GM18507 (cell line): ENCODE results near the gene NOL4L.

Experiments
- DNase-seq: peaks from one replicate; pipeline ENCODE4 v3.0.0; 2011; ENCODE audit warnings: low read depth; ENCODE audit not compliant: insufficient read length; ENCODE audit errors: extremely low spot score
- FAIRE-seq: peaks from 2 replicates; lab custom pipeline; 2011; peaks lifted over from hg19 to GRCh38; lab: Jason Lieb, UNC

NOL4L gene

DNA sequence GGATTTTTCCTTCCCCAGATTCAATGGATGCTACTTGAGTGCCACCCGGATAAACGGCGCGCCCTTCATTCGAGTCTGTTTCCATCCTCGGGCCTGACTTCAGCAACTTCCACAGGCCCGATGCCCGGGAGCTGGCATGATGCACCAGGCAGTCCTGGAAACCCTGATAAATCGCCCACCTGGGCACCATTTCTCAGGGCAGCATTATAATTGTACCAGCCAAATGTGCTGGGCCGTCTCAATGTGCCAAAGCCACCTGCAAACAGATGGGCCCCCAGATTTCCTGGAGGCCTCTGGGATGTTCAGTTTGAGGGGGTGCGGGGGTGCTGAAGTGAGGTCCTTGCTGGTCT, 65.8 kb downstream of the NOL4L start:
- FAIRE-seq (no peak), DNase-seq (no peak)

DNA sequence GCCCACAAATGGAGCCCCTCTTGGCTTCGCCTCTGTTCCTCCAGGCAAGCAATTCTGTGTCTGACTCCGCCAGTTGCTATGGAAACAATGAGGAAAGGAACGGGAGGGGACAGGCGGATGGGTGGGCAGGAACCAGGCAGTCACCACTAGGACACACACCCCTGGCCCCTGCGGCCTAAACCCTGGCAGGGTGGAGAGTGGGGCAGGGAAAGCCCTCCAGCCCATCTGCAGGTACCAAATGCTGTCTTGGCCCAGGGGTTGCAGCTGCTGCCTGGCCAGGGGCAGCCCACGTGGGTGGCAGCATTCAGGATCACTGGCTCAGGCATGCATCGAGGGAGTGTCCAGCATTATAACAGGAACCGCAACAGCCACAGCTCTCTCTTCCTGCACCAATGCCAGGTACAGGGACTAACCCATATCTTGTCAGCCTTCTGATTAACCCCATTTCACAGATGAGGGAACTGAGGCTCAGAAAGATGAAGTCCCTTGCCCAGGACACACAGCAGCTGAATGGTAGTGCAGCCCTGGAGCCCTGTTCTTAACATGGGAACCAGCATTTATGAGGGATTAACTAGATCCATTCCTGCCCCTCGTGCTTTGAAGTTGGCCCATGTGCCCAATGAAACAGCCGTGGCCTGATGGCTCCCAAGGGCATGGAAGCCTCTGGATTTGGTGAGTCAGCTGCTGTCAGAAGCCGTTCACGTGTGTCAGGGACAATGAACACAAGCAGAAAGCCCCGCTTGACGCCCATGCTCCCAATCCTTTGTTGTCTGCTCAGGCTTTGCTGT, 66.3 kb downstream of the NOL4L start:
- DNase-seq, result no peak
- FAIRE-seq, result no peak

DNA sequence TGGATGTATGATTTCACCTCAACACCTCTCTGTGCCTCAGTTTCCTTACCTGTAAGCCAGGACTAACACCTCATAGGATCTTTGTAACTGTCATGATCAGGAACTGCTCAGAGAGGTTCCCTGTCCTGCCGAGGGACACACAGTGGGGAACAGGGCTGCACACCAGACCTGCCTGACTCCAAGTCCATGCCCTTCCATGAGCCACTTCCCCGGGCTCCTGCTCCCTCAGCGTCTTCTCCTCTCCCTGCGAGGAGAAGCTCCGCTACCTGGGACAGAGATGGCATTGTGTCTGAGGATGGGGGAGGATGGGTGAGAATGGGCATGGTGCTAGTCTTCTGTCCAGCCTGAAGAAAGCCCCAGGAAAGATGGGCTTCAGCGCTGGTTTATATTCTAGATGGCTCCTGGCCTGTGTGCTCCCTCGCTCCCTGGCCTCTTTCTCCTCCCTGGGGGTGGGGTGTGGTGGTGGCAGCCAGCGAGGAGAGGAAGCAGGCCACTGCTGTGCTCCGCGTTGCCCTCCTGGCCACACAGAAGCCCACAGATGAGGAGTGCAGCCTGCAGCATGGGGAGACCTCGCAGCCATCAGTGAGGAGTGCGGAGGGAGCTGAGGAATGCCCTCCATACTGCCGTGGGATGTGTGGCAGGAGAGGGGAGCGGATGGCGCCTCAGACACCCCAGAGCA, 67.1 kb downstream of the NOL4L start:
- no peak for FAIRE-seq
- DNase-seq, result no peak

DNA sequence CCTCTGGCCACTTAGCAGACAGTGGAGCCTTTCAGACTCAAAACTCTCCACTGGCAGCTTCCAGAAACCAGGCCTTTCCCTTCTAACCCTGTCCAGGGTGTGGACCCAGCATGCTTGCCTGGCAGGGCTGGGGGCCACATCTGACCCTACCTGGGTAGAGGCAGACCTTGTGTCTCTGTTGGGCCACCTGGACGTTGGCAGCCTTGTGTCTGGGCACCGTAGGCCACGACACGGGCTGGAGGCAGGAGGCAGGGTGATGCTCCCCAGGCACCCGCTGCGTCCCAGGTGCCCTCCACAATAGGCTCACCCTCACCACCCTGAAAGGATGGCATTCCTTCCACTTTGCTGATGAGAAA, 67.6 kb downstream of the NOL4L start:
- FAIRE-seq, result no peak
- DNase-seq, result no peak

DNA sequence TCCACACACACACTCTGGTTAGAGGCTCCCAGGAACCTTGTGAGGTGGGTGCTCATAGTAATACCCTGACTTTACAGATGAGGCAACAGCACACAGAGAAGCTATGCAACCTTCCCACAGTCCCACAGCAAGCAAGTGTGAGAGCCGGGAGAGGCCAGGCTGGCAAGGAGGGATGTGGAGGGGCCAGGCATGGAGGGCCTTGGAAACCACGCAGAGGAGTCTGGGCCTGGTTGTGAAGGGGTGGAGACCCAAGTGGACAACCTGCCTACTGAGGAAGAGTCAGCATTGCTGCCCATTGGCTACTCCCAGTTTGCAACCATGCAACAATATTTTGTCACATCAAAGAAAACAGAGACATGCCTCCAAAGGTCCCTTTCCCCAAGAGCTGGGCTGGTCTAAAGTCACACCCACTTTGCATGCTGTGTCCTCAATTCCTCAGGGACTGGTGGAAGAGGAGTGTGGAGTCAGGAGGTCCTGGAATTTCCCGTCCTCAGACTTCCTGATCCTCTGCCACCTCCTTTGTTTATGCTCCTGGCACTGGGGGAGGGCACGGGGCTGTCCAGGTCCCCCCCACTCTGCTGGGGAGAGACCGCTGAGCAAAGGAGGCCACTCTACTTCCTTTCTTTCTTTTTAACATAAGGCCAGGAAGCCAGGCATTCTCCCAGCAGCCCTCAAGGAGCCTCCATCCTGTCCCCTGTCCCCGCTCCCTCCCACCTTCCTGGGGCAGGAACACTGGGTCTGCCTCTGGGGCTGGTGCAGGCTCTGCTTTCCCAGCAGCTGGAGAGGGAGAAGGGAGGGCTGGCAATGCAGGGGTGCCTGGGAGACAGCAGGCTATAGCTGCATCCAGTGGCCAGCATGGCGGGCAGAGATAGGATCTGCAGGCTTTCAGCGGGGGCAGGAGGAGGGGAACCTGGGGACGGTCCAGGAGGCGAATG, 68.3 kb downstream of the NOL4L start:
- no peak for FAIRE-seq
- no peak for DNase-seq

DNA sequence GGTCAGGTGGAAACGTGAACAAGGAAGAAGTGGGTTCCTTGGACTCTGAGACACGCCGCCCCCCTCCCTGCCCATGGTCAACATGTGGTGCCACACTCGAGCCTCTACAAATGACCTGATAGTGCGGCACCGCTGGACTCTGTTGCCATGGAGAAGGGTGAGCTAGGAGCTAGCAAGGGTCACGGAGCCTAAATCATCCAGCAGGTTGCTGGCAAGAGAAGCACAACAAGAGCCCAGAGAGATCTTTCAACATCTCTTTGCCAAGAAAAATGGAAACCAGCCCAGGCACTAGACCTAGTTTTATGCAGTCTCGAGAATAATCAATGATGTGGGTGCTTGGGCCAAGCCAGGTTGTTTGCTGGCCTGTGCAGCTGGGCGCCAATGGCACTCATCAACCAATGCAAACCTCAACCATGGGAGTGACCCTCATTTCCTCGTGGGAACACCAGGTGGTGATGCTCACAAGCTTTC, 69.5 kb downstream of the NOL4L start:
- no peak for FAIRE-seq
- no peak for DNase-seq

DNA sequence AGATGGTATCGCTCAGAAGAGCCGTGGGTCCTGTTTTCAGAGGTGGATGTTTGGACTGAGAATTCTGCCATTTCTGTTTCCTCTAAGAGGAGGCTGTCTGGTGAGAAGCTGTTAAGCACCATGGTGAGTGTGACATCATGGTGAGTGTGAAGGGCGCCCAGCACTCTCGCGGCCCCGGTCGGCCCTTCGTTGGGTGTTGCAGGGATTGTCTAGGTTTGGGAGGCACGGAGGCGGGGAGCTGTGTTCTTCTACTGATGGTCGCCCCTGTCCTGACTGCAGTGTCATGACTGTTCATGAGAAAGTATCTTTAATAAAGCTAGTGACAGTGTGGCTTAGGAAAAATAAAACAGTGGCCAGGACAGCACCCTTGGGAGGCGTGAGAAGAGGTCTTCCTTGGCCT, 70.4 kb downstream of the NOL4L start:
- DNase-seq, result no peak
- no peak for FAIRE-seq

DNA sequence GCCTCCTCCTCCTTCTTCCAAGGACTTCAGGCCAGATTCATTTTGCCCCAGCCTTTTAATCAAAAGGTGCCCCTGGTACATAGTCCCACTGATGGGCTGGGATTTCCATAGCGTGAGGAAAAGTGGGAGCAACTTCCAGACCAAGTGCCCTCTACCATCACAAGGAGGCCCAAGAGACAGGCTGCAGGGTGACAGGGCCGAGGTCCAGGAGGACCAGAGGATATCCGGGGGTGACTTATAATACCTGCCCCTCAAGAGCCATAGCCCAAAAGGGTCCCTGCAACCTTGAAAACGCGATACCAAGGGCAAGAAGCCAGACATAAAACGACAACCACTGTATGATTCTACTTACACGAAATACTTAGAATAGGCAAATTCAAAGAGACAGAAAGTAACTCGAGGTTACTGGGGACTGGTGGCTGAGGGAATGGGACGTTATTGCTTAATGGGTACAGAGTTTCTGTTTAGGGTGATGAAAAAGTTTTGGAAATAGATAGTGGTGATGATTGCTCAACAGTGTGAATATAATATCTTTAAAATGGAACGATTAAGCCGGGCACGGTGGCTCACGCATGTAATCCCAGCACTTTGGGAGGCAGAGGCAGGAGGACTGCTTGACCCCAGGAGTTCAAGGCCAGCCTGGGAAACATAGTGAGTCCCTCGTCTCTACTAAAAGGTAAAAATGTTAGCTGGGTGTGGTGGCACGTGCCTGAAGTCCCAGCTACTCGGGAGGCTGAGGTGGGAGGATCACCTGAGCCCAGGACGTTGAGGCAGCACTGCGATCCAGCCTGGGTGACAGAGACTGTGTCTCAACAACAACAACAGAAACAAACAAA, 71.9 kb downstream of the NOL4L start:
- DNase-seq, result no peak
- no peak for FAIRE-seq

DNA sequence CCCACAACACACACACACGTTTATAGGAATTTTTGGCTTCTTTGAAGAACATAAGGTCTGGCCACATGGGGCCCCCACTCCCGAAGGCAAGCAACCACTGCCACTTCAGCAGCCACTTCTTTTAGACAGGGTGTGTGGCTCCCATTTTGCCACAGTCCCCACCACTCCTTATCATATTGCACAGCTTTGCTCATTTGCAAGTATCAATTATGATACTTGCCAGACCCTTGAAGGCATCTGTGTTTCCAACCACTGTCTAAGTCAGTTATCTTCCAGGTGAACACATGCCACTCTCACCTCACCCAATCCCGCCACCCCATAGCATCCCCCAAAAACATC, 73.1 kb downstream of the NOL4L start:
- no peak for FAIRE-seq
- DNase-seq, result no peak

DNA sequence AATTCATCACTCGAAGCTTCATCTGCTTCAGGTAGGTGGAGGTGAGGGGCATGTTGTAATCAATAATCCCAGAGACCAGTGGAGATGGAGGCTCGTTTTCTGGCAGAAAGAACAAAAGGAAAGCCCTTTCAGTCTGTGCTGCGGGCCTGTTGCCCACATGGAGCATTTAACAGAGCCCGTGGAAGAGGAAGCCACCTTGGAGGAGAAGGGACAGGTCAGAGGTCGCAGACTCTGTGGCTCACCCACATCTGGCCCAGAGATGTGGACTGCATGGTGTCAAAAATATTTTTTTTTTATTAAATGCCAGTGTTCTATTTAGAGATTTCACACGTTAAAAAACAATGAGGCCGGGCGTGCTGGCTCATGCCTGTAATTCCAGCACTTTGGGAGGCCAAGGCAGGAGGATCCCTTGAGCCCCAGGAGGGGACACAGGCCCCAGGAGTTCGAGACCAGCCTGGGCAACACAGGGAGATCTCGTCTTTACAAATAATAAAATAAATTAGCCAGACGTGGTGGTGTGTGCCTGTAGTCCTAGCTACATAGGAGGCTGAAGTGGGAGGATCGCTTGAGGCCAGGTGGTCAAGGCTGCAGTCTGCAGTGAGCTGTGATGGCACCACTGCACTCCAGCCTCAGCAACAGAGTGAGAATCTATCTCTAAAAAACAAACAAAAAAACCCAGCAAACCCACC, 73.6 kb downstream of the NOL4L start:
- no peak for DNase-seq
- FAIRE-seq, result no peak

DNA sequence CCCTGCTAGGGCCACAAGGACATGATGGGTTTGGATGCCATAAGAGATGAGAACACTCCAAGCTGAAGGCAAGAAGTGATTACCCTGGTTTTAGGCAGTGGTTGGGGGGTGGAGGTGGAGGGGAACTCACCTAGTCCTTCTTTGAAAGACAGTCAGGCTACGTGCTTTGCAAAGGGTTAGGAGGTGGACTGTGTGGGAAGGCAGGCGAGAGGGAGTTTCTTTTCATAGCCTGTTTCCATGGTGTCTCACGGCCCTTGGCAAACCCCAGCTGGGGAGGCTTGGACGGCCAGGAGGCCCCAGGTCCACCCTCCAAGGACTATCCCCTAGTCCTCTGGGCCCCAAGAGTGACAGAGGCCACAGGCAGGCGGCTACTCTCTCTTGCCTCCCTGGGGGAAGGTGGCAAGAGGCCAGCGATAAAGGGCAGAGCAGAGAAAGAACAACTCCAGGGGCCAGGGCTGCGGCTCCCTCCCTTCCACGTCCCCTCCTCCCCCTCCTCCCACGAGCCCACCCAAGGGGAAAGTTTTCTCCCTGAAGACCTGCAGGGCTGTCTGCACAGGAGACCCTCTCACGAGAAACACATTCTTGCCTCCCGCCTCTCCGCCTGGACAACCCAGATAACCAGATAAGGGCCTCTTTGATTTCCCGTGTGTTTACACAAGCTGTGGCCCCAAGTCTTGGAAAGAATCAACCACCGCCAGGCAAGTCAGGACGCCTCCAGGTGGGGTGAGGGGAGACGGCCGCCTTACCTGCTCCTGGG, 74.4 kb downstream of the NOL4L start:
- no peak for FAIRE-seq
- DNase-seq, result no peak

DNA sequence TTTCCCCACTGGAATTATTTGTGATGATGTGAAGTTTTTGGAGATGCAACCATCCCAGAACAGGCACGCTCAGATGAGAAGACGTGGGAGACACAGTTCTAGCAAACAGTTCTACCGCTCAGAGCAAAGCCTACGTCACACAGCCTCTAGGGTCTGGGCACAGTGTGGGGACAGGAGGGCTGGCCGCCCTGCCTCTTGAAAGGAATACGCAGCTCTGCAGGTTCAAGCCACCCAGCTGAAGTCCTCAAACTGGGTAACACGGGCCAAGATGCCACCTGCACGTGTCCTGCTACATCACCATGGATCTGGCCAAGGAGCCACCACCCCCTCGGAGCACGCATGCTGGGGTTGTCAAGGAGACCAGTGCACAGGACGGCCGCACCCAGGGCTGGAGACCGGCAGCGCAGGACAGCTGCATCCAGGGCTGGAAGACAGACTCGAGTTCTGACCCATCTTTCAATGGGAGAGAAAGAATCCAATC, 75.0 kb downstream of the NOL4L start:
- FAIRE-seq, result no peak
- DNase-seq, result no peak

DNA sequence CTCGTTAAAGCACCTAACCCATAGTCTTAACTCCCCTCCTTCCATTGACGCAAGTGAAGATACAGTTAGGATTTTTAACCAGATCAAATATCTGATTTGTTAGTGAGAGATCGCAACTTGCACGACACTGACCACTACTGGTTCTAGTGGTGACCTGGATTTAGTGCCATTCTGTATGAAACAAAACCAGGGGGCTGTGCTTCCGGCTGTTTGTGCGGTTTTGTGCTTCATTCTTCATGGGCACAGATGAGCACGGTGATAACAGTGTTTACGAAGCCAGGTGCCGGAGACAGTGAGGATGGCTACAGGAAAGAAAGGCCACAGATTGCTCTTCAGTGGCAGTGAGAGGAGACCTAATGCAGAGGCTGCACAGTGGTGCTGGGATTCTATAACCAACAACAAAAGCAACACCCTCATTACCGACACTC, 75.5 kb downstream of the NOL4L start:
- FAIRE-seq, result no peak
- DNase-seq, result no peak

DNA sequence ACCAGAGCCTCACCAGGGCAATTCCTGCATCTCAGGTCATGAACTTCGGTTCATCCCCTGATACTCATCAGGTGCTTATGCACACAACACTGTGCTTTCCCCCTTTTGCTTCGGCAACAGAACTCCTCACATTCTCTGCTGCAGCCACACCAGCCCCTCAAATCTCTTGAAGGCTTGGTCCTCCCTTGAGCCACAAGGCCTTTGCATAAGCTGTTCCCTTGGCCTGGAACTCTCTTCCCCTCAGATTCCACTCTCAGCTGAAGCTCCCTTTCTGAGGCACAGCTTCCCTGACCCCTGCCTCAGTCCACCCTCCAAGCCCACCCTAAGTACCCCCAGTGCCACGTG, 76.4 kb downstream of the NOL4L start:
- DNase-seq (no peak), FAIRE-seq (no peak)

DNA sequence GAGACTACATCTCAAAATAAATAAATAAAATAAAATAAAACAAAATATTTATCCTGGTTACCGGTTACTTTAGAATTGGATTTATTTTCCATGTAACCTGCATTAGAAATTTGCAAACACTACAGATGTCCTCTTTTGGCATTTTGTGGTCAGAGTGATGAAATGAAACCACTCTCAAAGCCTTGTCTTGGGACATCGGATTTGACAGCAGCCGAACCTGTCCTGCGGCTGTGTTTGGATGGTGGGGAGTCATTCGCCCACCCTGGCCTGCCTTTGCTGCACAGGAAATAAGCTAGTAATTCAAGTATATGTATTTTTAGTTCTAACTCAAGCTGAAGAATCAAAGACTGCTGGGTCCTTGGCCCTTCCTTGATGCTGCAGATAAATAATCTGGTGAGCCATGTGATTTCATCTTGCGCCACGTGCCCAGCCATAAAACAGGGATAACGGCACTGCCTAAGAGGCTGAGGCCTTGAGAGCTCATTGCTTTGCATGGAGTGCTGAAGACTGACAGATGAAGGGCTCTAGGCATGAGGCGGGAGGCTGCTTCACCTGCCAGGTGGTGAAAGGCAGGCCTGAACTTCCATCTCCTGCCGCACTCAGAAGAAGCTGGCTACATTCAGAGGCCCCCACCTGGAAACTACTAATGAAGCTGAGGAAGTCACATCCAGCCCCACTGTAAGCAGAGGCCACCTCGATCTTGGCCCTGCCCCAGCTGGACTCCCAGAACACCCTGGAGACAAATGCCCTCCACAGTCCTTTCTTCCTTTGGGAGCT, 76.9 kb downstream of the NOL4L start:
- no peak for FAIRE-seq
- DNase-seq, result no peak

DNA sequence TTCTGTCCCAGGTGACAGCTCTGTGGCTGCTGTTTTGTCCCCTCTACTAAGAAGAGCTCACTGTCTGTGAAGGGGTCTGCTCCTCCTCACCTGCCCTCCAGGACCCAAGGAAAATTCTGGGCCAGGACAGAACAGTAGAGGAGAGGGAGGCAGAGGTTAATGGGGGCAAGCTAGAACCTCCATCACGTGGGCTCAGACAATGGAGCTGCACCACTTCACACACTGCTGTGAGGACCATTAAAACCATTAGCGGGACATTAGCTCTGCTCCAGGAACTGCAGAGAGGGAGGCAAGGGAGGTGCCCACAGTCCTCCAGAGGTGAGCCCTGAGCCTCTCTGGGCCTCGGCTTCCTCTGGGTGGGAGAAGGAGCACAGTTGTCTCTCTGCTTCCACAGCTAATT, 78.4 kb downstream of the NOL4L start:
- no peak for FAIRE-seq

DNA sequence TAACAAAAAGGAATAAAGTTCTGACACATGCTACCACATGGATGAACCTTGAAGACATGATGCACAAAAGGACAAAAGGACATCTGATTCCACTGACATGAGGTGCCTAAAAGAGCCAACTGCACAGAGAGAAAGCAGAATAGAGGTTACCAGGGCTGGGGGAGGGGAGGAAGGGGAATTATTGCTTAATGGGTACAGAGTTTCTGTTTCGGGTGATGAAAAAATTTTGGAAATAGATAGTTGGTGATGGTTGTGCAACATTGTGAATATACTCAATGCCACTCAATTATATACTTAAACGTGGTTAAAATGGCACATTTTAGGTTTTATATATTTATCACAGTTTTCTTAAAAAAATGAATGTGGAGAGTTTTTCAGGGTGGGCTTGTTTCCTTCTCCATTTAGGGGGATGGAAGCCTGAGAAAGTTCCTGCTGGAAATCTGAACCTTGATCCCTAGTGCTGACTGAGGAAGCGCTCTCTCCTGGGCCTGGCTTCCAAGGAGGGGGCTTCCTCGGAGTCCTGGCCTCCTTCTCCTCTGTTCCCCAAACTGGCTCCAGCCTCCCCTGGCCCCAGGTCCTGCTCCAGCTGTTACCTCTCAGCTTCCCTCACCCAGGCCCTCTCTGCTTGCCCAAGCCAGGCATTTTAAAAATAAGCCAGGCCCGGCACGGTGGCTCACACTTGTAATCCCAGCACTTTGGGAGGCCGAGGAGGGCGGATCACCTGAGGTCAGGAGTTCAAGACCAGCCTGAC, 79.2 kb downstream of the NOL4L start:
- DNase-seq, result no peak
- FAIRE-seq, result no peak

More for the DNA sequence above, 78.4 kb downstream of the NOL4L start:
- no peak for DNase-seq
